GM19397 (cell line): Measurements from ENCODE around the gene UBE2E1.
"Not testable (repeated sequence)": the region's sequence is repeated elsewhere in the genome, so short reads cannot be mapped to it uniquely, and the experiment has no call there.

ENCODE experiments used
- ATAC-seq: cut with Tn5 transposase; IDR thresholded peaks from one replicate; pipeline ENCODE4 v1.9.1; 2021; ENCODE audit warnings: mild to moderate bottlenecking, moderate library complexity; ENCODE audit not compliant: unreplicated experiment

Gene UBE2E1

DNA sequence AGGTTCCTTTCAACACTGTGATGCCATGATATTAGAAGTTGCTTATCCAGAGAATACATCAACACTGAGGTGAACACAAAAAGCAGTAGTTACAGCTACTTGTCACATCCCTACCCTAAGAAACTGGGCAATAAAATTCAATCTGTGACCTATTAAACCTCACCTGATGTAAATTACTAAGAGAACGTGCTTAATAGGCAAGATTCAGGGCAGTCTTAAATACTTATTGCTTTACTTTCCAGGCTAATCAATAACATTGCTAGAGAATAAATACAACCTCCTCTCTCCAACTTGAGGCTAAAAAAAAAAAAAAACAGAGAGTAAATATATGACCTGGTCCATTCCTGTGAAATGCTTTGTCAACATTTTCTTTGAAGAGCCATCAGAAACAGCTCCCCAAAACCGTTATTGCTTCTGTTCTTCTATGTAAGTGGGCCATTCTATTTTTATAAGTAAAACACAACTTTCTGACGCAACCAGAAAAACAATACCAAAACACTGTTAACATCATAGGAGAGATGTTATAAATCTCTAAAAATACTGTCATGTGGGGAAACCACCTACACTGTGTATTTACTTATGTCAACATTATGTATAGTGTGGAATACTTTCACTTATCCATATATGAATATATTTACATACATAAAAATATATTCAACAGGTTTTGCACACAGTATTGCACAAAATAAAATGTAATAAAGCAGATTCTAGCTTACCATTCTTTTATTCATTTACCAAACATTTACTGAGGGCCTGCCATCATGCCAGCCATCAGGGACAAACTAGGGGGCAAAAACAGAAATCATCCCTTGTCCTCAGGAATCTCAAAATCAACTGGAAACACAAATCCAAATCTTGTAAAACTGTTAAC lies 108.4 kb downstream of the UBE2E1 start:
- ATAC-seq, result no peak

DNA sequence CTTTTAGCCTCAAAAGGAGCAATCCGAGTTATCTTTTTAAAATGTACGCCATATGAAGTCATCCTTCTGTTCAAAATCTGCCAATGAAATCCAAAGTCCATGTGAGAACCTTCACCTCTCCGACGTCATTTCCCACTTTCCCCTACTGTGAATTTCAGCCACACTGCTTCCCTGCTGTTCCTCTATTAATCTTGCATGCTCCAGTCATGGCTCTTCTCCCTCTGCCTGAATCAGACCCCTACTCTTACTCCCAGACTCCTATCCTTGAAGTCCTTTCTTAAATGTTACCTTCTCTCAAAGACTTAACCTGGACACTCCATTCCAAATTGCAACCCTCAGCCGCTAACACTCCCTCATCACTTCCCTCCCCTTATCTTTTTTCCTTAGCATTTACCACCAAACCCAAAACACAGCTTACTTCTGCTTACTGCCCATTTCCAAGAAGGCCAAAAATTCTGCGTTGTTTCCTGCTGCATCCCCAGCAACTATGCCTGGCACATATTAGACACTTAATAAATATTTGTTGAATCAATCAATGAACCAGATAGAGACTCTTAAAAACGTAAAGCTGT lies 109.9 kb downstream of the UBE2E1 start:
- ATAC-seq, result no peak

DNA sequence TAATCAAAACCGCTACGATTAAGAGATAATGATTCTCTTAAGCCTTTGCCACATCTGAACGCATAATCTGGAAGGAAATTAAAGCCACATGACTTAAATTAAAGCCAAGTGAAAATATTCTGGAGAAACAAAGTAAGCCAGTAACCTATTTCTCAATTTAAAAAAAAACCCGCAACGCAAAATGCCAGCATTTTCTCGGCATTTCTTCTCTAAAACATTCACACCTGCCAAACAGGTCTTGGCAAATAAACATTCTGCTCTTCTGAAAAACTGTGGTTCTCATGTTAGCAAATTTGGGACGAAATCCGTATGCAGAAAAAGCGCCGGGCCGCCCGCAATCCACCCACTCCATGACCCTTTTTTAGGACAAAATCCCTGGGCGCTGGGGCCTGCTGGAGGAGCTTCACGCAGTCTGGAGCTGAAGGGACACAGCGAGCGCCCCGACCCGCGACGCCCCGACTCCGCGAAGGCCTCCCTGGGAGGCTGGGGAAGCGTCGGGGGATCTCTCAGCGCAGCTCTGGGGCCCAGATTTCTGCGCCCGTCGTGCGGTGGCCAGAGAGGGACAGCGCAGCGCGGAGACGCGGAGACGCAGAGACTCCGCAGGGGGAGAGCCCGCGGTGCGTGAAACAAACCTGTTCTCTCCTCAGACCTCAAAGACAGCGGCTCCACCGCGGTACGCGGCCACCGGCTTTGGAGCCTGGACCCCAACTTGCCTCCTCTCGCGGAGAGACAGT lies 110.6 kb downstream of the UBE2E1 start:
- ATAC-seq, result peak; percentile 47

DNA sequence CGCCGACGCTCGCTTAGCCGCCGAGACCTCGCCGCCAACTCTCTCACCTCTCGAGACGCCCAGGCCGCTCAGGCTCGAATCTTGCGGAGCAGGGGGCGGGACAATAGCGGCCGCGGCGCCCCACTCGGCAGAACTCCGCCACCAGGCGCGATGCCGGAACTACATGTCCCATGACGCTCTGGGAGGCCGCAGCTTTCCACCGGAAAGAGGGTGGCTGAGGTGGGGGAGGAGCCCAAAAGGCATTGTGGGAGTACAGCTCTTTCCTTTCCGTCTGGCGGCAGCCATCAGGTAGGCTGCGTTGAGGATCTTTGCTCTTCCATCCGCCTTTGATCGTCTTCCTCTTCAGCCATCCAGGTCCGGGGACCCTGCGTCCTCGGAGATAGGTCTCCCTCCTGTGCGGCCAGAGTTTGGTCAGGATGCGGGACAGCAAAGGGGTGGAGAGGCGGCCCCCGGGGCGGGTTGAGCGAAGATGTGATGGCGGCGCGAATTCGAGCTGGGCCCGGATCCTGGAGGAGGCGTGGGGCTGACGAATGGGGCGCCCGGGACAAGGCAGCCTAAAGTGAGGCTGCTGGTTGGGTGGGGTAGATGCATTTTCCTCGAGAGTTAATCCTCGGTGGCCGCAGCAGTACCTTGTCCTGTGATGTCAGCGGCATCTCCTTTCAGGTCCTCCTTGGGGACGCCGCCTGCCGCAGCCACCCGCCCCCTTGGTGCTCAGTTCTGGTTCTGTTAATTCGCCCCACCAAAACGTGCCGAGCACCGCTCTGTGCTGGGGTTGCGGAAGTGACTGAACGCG lies 111.3 kb downstream of the UBE2E1 start, which contains the start of the genes NKIRAS1 and RPL15:
NKIRAS1 (minus strand) TSS at position 105 of the 793 bp plus-strand sequence. CDS start 6,086 bp downstream, outside the sequence.
RPL15 (plus strand) TSS at position 247 of the 793 bp plus-strand sequence. CDS start 728 bp downstream, outside the sequence.
- peak; percentile 96 for ATAC-seq

DNA sequence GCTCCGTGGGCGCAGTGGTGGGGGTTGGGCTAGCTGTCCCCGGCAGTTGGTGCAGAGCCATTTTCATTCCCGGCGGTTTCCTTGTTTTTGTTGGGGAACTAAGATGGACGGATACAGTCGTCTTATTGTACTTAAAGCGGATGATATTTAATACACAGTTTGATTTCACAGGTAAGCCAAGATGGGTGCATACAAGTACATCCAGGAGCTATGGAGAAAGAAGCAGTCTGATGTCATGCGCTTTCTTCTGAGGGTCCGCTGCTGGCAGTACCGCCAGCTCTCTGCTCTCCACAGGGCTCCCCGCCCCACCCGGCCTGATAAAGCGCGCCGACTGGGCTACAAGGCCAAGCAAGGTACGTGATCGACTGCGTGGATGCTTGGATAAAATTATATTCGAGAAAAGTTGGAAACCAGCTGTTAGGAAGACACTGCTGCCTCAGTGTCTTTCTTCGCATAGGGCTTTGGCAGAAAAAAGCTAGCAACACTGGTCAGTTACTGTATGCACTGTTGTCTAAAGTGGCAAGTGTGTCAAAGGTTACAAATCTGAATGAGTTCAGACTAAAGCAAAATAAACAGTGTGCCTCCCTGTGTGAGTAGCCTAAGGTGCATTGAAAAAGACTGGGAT lies 112.0 kb downstream of the UBE2E1 start:
- not testable (repeated sequence) for ATAC-seq

DNA sequence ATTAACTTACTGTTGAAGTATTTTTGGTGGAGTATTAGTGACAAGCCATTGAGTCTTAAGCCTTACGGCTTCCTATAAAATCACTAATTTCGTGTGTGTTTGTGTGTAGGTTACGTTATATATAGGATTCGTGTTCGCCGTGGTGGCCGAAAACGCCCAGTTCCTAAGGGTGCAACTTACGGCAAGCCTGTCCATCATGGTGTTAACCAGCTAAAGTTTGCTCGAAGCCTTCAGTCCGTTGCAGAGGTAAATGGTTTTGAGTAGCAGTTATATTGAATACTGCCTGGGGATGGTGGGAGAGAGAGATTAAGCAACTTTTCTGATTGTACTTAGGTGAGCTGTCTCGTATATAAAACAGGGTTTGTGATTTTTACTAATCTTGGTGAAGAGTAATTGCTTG lies 112.6 kb downstream of the UBE2E1 start:
- not testable (repeated sequence) for ATAC-seq

DNA sequence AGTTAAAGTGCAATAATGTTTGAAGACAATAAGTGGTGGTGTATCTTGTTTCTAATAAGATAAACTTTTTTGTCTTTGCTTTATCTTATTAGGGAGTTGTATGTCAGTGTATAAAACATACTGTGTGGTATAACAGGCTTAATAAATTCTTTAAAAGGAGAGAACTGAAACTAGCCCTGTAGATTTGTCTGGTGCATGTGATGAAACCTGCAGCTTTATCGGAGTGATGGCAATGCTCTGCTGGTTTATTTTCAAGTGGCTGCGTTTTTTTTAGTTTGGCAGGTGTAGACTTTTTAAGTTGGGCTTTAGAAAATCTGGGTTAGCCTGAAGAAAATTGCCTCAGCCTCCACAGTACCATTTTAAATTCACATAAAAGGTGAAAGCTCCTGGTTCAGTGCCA lies 113.9 kb downstream of the UBE2E1 start:
- ATAC-seq, result no peak

DNA sequence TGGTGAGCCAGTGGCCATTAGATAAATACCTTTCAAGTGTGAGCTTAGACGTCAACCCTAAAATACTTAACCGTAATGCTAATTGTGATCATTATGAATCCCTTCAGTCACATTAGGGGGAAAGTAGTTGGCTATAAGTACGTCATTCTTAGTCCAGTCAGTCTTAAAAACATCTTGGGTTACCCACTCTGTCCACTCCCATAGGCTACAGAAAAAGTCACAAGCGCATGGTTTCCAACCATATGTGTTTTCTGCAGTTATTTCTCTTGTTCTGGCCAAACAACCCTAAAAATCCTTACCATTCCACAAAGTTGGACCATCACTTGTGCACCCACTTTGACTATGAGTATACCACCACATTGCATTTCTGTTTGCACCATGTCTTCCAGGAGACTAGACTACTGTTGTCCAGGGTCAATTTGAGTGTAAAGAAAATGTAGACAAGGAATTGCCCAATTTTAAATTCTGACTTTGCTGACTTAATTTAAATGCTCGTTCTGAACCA lies 114.4 kb downstream of the UBE2E1 start:
- no peak for ATAC-seq

DNA sequence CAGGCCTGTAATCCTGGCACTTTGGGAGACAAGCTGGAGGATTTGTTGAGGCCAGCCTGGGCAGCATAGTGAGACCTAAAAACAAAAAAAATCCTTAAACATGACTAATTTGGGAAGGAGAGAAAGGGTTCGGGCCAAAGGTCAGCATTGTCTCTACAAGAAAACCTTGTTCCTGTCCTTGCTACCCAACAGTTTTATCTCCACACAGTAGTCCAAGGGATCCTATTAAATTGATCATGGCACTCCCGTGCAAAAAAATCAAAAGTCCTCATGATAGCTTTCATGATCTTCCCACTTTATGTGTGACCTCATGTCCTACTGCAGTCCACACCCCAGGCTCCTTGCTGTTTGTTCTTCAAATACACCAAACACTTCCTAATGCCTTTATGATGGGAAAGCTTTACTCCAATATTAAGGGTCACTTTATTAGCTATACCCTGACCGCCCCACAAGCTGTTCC lies 115.3 kb downstream of the UBE2E1 start:
- no peak for ATAC-seq

DNA sequence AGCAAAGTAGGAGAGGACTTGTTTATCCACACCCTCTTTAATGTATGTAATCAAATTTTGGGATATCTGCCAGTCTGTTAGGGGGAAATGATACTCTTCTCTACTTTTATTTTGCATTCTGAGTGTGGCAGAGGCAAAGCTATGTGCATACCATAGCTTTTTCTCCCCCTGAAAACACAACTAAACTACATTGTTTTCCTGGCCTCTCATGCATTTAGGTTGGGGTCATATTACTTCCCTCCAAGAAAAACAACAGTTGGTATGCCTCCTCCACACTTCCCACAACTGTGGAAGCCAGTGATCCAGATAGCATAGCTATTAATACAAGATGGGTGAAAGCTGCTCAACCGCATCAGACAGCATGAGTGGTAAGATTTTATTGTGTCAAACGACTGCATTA lies 118.0 kb downstream of the UBE2E1 start:
- ATAC-seq, result no peak

DNA sequence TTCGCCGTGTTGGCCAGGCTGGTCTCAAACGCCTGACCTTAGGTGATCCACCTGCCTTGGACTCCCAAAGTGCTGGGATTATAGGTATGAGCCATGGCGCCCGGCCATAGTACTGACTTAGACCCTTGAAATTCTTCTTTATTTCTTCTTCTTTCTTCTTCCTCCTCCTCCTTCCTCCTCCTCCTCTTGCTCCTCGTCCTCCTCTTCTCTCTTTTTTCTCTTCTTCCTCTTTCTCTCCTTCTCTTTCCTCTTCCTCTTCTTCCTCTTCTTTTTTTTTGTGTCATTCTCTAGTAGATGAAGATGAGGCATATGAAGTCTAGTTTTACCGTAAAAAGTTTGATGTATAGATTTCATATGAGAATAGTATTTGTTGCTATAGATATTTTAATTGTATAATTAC lies 120.5 kb downstream of the UBE2E1 start:
- ATAC-seq, result no peak

DNA sequence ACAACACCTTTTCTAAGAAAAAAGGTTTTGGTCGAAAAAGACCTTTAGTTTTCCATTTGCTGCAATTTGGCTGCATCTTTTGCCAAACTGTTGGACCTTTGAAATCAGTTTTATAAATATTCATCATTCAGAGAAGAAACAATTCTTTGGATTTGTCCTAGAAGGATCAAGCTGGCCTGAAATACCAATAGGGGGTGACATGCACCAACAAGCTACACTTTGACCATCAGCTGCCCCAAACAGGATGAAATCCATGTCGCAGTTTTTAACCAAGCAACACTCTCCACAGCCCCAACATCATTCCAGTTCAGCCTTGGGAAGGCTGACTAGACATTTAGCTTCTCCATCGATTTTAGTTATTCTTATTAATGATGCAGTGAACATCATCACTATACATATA lies 121.0 kb downstream of the UBE2E1 start:
- ATAC-seq, result no peak

DNA sequence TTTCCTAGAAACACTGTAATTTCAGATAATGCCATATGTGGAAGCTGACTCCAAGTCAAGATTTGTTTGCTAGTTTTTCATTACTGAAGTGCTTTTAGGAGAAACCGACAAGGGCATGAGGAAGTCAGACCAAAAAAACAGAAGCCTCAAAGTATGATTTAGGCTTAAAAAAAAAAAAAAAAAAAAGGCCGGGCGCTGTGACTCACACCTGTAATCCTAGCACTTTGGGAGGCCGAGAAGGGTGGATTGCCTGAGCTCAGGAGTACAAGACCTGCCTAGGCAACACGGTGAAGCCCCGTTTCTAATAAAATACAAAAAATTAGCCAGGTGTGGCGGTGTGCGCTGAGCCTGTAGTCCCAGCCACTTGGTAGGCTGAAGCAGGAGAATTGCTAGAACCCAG lies 122.8 kb downstream of the UBE2E1 start:
- no peak for ATAC-seq

DNA sequence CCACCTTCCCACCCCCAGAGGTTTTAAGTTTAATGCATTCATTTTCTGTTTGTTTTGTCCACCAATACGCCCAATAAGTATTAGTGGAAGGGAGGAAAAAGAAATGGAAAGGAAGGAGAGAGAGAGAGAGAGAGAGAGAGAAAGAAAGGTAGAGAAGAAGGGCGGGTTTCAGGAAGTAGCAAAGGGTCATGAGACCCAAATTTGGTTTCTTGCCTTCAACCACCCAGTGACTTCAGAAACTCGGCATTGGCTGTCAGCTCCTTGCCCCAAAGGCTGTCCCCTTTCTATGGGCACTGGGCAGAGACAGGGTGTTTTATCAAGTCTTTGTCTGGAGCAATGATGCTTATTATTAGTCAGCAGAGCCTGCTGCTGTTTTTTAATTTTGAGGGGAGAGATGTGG lies 125.8 kb downstream of the UBE2E1 start:
- ATAC-seq, result no peak

DNA sequence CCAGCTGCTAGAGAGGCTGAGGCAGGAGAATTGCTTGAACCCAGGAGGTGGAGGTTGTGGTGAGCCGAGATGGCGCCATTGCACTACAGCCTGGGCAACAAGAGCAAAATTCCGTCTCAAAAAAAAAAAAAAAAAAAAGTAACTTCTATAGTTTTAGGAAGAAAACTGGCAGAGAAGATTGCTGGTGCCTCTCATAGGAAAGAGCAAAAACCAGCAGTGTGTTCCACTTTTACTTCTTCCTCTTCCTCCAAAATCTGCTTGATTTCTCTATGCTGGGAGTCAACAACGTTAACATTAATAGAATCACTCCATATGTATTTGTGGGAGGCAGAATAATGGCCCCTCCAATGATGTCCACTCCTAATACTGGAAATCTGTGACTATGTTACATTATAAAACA lies 126.8 kb downstream of the UBE2E1 start:
- ATAC-seq, result no peak

DNA sequence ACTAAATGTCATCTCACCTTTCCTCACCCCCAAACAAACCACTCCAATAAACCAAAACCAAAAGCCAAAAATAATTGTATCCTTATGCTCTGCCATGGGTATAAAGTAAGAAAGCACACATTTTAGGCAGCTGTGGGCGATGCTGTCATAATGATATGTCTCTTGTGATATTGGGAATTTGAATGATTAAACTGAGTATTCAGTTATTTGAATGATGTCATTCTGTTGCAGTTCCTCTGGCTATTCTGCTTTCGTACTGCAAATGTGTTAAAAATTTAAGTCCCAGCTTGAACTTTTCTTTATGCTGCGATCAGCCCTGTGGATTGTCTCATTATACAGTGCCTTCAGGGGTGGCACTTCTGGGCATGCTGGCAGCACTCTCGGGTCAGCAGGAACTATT lies 128.5 kb downstream of the UBE2E1 start:
- no peak for ATAC-seq

DNA sequence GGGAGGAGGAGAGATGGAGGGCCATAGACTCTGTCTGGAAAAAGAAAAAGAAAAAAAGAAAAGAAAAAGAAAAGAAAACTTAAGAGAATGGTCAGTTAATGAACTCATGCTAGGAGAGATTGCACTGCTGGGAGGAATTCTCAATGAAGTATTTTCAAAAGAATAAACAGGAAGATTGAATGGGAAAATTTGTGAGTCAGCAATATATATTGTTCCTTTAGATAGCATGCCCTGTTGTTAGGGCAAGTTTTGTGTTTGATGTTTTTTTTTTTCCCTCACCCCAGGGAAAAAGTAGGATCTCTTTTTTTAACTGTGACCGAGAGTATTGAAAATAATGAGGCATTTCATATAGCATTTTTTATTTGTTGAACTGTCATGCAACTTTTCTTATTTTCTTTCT lies 131.5 kb downstream of the UBE2E1 start:
- ATAC-seq, result no peak

DNA sequence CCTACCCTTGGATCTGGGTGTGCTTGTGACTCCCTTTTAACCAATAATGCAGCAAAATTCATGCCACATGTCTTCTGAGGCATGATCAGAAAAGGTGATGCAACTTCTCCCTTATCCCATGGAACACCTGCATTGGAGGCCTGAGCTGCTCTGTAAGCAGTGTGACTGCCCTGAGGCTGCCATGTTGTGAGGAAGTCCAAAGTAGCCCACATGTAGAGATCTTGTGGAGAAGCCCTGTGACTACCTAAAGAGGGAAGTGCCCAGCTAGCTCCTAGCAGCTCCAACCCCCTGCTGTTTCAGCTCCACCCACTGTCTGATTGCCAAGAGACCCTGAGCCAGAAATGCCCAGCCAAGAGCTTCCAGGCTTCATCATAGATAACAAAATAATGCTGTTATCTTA lies 132.9 kb downstream of the UBE2E1 start:
- no peak for ATAC-seq

DNA sequence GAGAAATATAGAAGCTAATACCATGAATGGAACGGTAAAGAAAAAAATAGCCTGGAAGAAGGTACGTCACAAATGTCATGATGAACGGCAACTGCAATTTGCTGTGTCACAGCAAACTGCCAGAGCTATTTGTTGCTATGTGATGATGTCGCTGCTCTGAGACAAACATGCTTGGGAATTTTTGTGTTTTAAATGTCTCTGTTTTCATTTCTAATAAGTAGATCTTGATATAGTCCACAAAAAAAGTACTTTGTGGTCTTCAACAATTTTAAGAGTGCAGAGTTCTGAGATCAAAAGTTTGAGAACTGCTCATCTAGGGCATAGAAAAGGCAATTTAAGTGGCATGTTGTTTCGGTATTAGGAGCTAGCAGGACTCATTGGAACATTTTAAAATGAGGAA lies 135.0 kb downstream of the UBE2E1 start:
- ATAC-seq, result no peak
